K562 (cell line): Measurements from ENCODE around the gene PLA1A. TPM values are rescaled to one million over a fixed set of nuclear protein-coding genes. Genes with fewer than 3 reads are reported as not detected.
A peak's percentile ranks its signal among the peaks of the same experiment; 100 is the strongest.

ENCODE experiments used
- ATAC-seq: fragments of 200-7000 bp; cut with Tn5 transposase; 3 replicates; pipeline ENCODE4 v1.9.1; 2020; ENCODE audit warnings: moderate library complexity
- BruUV-seq: library from RNA; stranded (reverse); fragments of 400-500 nt; replicated peaks from 2 replicates; lab custom pipeline; 2021; lab: Mats Ljungman, UMichigan
- CTCF ChIA-PET: fragments of 300-600 bp; formaldehyde crosslinking; extraction: SDS; loops from one replicate; lab custom pipeline; 2021; ENCODE audit warnings: low intra/inter-chr PET ratio; lab: Yijun Ruan, JAX
- POLR2A ChIA-PET: fragments of 300-600, 350-650 bp; sonication (Branson Sonifier 250); formaldehyde crosslinking; extraction: SDS; loops from one replicate; lab custom pipeline; 2021; ENCODE audit warnings: antibody characterized with exemption, inconsistent platforms; lab: Yijun Ruan, JAX
- DNase-seq, 4 experiments: peaks; one replicate each; pipeline versions ENCODE4 v3.0.0 to v3.0.0-alpha.2; 2011 to 2018; ENCODE audit warnings: low spot score in 3 of 4, mixed read lengths in 3 of 4; ENCODE audit errors: extremely low read depth in 1 of 4
- FAIRE-seq: peaks from 2 replicates; lab custom pipeline; 2011; peaks lifted over from hg19 to GRCh38; lab: Jason Lieb, UNC
- H2AFZ ChIP-seq: 2 replicates; pipeline ENCODE4 v1.6.0; 2011; ENCODE audit warnings: low read depth, low read length, control low read depth, inconsistent platforms
- H3K27ac ChIP-seq: fragments of 200-600 bp; 3 replicates; pipeline ENCODE4 v1.8.0; 2011; ENCODE audit warnings: low read depth, mild to moderate bottlenecking, control low read depth, inconsistent platforms, low read length, moderate library complexity, mixed read lengths; ENCODE audit errors: extremely low read depth
- H3K27me3 ChIP-seq, 2 experiments: fragments of 300-600 bp in 1 of 2; 2 replicates in 1 of 2; 3 replicates in 1 of 2; pipeline versions ENCODE4 v1.6.0 to v1.8.0; 2011; ENCODE audit warnings: inconsistent platforms in 2 of 2, low read length in 2 of 2, mild to moderate bottlenecking in 1 of 2, mixed read lengths in 1 of 2, moderate library complexity in 1 of 2; ENCODE audit not compliant: control insufficient read depth in 2 of 2, insufficient read depth in 2 of 2
- H3K36me3 ChIP-seq: fragments of 300-600 bp; 3 replicates; pipeline ENCODE4 v1.8.0; 2011; ENCODE audit warnings: mild to moderate bottlenecking, low read length, inconsistent platforms; ENCODE audit not compliant: control insufficient read depth, insufficient read depth
- H3K4me1 ChIP-seq, 2 experiments: fragments of 200-600 bp in 1 of 2; replicated peaks in 1 of 2; 2 replicates in 1 of 2; 3 replicates in 1 of 2; pipeline versions ENCODE4 v1.5.1 to v1.8.0; 2011; ENCODE audit warnings: inconsistent platforms in 2 of 2, low read length in 2 of 2, mild to moderate bottlenecking in 1 of 2, mixed read lengths in 1 of 2, moderate library complexity in 1 of 2; ENCODE audit not compliant: control insufficient read depth in 2 of 2, insufficient read depth in 2 of 2
- H3K4me2 ChIP-seq: 2 replicates; pipeline ENCODE4 v1.6.1; 2011; ENCODE audit warnings: low read length, control low read depth, inconsistent platforms, mixed read lengths; ENCODE audit not compliant: insufficient read depth
- H3K4me3 ChIP-seq: fragments of 200-600 bp; sonication (generic), shearing (Covaris generic); 2 replicates; pipeline ENCODE4 v1.5.1; 2016; ENCODE audit warnings: control low read depth, inconsistent platforms
- H3K79me2 ChIP-seq: fragments of 200-600 bp; 3 replicates; pipeline ENCODE4 v1.8.0; 2011; ENCODE audit warnings: low read length, inconsistent platforms; ENCODE audit not compliant: control insufficient read depth, insufficient read depth
- H3K9ac ChIP-seq, 2 experiments: 2 replicates each; pipeline versions ENCODE4 v1.6.0 to v1.6.1; 2011; ENCODE audit warnings: low read depth in 2 of 2, low read length in 2 of 2, control low read depth in 1 of 2, inconsistent platforms in 1 of 2, mild to moderate bottlenecking in 1 of 2, mixed read lengths in 1 of 2; ENCODE audit not compliant: insufficient read depth in 1 of 2
- H3K9me1 ChIP-seq: one replicate; pipeline ENCODE4 v1.6.0; 2011; ENCODE audit warnings: inconsistent platforms, mild to moderate bottlenecking, low read length, moderate library complexity; ENCODE audit not compliant: control insufficient read depth, insufficient read depth
- H3K9me3 ChIP-seq: replicated peaks from 2 replicates; pipeline ENCODE4 v1.5.1; 2011; ENCODE audit warnings: low read depth, low read length, inconsistent platforms; ENCODE audit not compliant: control insufficient read depth, insufficient read depth
- H4K20me1 ChIP-seq: replicated peaks from 2 replicates; pipeline ENCODE4 v1.6.1; 2011; ENCODE audit warnings: low read length, inconsistent platforms, mixed read lengths; ENCODE audit not compliant: control insufficient read depth, insufficient read depth
- E2F8 ChIP-seq: fragments of 450-650 bp; IDR thresholded peaks from 2 replicates; pipeline ENCODE4 v1.7.1; 2018; ENCODE audit warnings: mild to moderate bottlenecking, low read depth; ENCODE audit not compliant: partially characterized antibody
- NCOR1 ChIP-seq: fragments of 450-650 bp; IDR thresholded peaks from 2 replicates; pipeline ENCODE4 v1.6.1; 2016; ENCODE audit warnings: mild to moderate bottlenecking, moderate library complexity
- TAF15 ChIP-seq: fragments of 200-400 bp; formaldehyde crosslinking; IDR thresholded peaks from 2 replicates; pipeline ENCODE4 v1.6.1; 2017; ENCODE audit warnings: mild to moderate bottlenecking, low read depth, low read length, moderate library complexity
- ZFX ChIP-seq: sonication (generic); formaldehyde crosslinking; IDR thresholded peaks from 2 replicates; pipeline ENCODE4 v1.8.0; 2022; ENCODE audit warnings: mild to moderate bottlenecking, missing genetic modification reagents, moderate library complexity
- ZKSCAN1 ChIP-seq: fragments of 150-350 bp; IDR thresholded peaks from 2 replicates; pipeline ENCODE4 v1.6.1; 2016; ENCODE audit warnings: low read depth, low read length
- WGBS: fragments of 100-300 bp; shearing (Covaris generic); methylation state at CpG from one replicate; pipeline ENCODE4 v1.1.6; 2016; ENCODE audit warnings: low coverage, mixed read lengths; ENCODE audit not compliant: insufficient coverage; ENCODE audit errors: missing lambda C conversion rate; 5-methylcytosine and 5-hydroxymethylcytosine counted together
- in situ Hi-C: fragments of 300-500 bp; cut with MboI; formaldehyde crosslinking; loops from 4 replicates; pipeline ENCODE4 v1.15.0; 2018; ENCODE audit warnings: inconsistent platforms, mixed read lengths
- intact Hi-C: fragments of 100-400 bp; cut with micrococcal nuclease; formaldehyde crosslinking; loops from 2 replicates; pipeline ENCODE4 v1.14.2; 2022
- polyA plus RNA-seq, 8 experiments: library from polyadenylated mRNA; depleted of rRNA in 4 of 8; stranded (reverse) in 5 of 8; unstranded in 3 of 8; fragments of >200 nt; fragmentation: Nextera tagmentation in 2 of 8; fragmentation: Illumina TruSeq in 1 of 8; extraction: Ambion mirVana in 2 of 8; extraction: Trizol in 1 of 8; gene quantifications; 2 replicates each; pipeline versions ENCODE4 v1.2.1 to v1.2.3, GENCODE V29; 2011 to 2014; ENCODE audit warnings: inconsistent platforms in 1 of 8, missing spikeins in 1 of 8
- total RNA-seq, 7 experiments: library from RNA; depleted of rRNA in 6 of 7; stranded (reverse); fragments of >200 nt in 6 of 7; fragmentation: Illumina TruSeq in 2 of 7; extraction: Trizol in 2 of 7; gene quantifications; 2 replicates each; pipeline versions ENCODE4 v1.2.1 to v1.2.3, GENCODE V29; 2011 to 2021; ENCODE audit warnings: low replicate concordance in 1 of 7

PLA1A gene
- total and polyA plus RNA-seq, 9 of the 15 experiments (the other 6 are each of a cell fraction or from before 2014, with no cell fraction given), result not detected

DNA sequence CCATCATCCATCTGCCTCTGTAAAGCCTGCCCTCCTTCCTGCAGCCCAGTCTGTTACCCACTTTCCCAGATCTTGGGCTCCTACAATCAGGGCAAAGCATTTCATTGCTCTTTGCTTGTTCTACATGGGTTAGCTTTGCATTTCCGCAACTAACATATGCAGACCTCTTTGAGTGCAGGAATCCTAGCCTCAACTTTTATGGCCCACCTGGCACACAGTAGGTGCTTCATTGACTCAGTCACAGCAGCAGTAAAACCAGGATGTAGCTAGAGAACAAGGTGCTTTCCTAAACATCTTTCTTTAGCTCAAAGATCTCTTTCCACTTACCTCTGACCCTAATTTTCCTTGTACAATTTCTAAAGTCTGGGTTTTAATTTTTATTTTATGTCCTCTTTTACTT, 41.8 kb upstream of the PLA1A start:
- FAIRE-seq, result no peak
- ChIA-PET POLR2A (interaction anchor here (0.7 to 1.3 kb wide), 2 partner anchors 11 to 26 kb away, joined by 3 read pairs; no protein-coding TSS in a partner anchor), CTCF (no interaction called here)
- Histone ChIP-seq H3K27ac (no peak overlapping the region), H3K9me1 (no peaks in the 10 kb centered on the region), H3K27me3 (no peaks in the 10 kb centered on the region), H2AFZ (no peak overlapping the region), H3K9ac (no peak overlapping the region), H3K9me3 (no peaks in the 10 kb centered on the region), H3K4me3 (no peak overlapping the region), H3K79me2 (peaks cover 8% of the 10 kb centered on the region; the same call in 1 of the 3 replicates), H3K4me2 (no peak overlapping the region), H4K20me1 (no peaks in the 10 kb centered on the region), H3K36me3 (no peaks in the 10 kb centered on the region), H3K4me1 (peaks cover 0 to 12% of the 10 kb centered on the region in 2 experiments; a peak in 3 of 5 replicates)
- no TSS peak for BruUV-seq
- in situ Hi-C loops (no loop called here), intact Hi-C loops (loop anchor here (5.0 kb wide), 1 partner anchor 121 kb away; the partner anchor contains the start of gene COX17)
- TF ChIP-seq ZKSCAN1 (peak; percentile 77), NCOR1 (no peak), E2F8 (no peak), ZFX (no peak), TAF15 (no peak)
- ATAC-seq, result no peak
- WGBS, result 90% methylated on average over 1 of the region's 1 CpG
- DNase-seq, result no peak
